ENCODE results near the gene CORO2A. TPM values are rescaled to one million over a fixed set of nuclear protein-coding genes. Genes with fewer than 3 reads are reported as not detected.

CORO2A gene
- total RNA-seq, 2 donors from 2014 or later, result 0.66 to 1.3 TPM

DNA sequence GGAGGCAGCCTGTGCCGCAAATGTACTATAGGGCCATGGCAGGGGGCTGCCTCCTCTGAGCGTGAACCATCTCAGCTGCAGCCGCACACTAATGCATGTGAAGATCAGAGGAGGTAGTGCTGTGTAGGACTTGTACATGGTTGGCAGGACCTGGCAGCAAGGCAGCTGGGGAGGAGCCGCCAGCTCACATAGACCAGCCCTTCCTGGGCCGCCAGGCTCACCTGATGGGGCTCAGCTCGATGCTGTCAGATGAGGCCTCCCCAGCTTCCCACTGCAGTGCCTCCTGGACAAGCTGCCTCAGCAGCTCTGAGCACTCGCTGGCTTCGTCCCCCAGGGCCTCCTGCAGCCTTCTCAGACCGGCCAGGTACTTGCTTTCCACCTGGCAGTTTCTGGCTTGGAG, 18.0 kb upstream of the CORO2A start:
- Histone ChIP-seq H3K27ac (no peak overlapping the region), H3K4me3 (no peak overlapping the region), H3K4me1 (no peaks in the 10 kb centered on the region), H3K9me3 (no peaks in the 10 kb centered on the region), H3K36me3 (replicated peaks in 1 of 2; ENCODE audit: insufficient read depth in 1 of 2, low read depth in 2 of 2) (no peaks in the 10 kb centered on the region), H3K27me3 (no peaks in the 10 kb centered on the region)
- DNase-seq, result no peak
- no peak for TF ChIP-seq POLR2A (IDR thresholded peaks at IDR 0.05)
- TF ChIP-seq, protein P1, sequence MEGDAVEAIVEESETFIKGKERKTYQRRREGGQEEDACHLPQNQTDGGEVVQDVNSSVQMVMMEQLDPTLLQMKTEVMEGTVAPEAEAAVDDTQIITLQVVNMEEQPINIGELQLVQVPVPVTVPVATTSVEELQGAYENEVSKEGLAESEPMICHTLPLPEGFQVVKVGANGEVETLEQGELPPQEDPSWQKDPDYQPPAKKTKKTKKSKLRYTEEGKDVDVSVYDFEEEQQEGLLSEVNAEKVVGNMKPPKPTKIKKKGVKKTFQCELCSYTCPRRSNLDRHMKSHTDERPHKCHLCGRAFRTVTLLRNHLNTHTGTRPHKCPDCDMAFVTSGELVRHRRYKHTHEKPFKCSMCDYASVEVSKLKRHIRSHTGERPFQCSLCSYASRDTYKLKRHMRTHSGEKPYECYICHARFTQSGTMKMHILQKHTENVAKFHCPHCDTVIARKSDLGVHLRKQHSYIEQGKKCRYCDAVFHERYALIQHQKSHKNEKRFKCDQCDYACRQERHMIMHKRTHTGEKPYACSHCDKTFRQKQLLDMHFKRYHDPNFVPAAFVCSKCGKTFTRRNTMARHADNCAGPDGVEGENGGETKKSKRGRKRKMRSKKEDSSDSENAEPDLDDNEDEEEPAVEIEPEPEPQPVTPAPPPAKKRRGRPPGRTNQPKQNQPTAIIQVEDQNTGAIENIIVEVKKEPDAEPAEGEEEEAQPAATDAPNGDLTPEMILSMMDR (IDR thresholded peaks at IDR 0.05), result no peak
- ATAC-seq, result no peak
- intact Hi-C loops (cut with DNase I), result no loop called here
- 92% methylated on average over 9 of the region's 9 CpGs; no CpG with 5 or more reads in 1 of the 2 donors for WGBS, 2 donors

DNA sequence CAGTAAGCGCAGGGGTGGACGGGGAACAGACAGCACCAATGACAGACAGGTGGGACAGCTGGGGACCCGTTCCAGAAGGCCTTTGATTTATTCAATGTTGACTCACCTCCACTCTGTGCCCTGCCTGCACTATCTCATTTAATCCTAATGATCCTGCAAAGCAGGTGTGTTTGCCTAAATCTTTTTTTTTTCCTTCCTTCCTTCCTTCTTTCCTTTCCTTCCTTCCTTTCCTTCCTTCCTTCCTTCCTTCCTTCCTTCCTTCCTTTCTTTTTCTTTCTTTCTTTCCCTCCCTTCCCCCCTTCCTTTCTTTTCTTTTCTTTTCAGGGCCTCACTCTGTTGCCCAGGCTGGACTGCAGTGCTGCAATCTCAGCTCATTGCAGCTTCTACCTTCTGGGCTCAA, 17.1 kb upstream of the CORO2A start:
- intact Hi-C loops (cut with DNase I), result loop anchor here (5.0 kb wide), 1 partner anchor 53 kb away; no protein-coding TSS in a partner anchor
- WGBS, 2 donors, result 72 to 75% methylated on average over 3 of the region's 3 CpGs
- no peak overlapping the region for H3K4me3 ChIP-seq
- no peaks in the 10 kb centered on the region for H3K4me1 ChIP-seq
- DNase-seq (no peak), ATAC-seq (no peak)
- H3K27ac ChIP-seq, result no peak overlapping the region
- no peak for TF ChIP-seq POLR2A (IDR thresholded peaks at IDR 0.05)
- TF ChIP-seq, protein P1 (IDR thresholded peaks at IDR 0.05), result no peak
- no peaks in the 10 kb centered on the region for H3K9me3 ChIP-seq
- no peaks in the 10 kb centered on the region for H3K36me3 ChIP-seq (replicated peaks in 1 of 2; ENCODE audit: insufficient read depth in 1 of 2, low read depth in 2 of 2)
- no peaks in the 10 kb centered on the region for H3K27me3 ChIP-seq

DNA sequence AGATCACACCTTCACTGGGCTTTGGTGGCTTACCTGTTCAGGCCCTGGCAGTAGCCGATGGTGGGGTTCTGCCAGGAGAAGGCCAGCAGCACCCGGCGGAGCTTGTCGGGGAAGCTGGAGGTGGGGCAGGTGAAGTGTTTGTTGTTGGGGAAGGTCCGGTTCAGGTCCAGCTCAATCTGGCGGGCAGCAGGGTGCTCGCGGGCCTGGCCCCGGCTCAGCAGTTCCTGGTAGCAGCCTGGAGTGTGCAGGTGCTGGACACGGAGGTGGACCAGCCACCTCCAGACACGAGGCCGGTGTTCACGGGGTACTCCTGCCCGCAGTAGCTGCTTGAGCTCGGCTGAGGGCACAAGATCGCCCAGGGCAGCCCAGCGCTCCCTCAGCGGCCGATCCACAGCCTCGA, 16.2 kb upstream of the CORO2A start:
- ATAC-seq (no peak), DNase-seq (no peak)
- WGBS, 2 donors, result 90% methylated on average over 20 of the region's 20 CpGs; no CpG with 5 or more reads in 1 of the 2 donors

DNA sequence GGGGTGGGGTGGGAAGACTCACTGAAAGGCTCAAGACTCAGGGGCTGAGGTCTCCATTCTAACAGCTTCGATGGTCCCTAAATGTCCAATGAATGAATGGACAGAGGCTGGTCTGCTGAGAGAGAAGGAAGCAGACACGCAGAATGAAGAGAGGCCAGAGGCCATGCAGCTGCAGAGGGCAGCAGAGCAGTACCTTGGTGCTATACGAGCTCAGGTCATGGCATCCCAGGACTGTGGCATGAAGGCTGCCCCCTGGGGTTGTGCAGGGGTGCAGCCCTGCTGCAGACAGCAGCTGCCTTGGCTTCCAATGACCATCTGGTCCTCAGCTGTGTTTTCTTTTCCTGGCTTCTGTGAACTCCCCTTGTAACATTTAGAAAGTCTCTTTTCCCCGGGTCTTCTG, 15.2 kb upstream of the CORO2A start:
- 82 to 85% methylated on average over 4 of the region's 4 CpGs for WGBS, 2 donors
- H3K27ac ChIP-seq, result no peak overlapping the region
- TF ChIP-seq, protein P1 (IDR thresholded peaks at IDR 0.05), result no peak
- no peak for TF ChIP-seq POLR2A (IDR thresholded peaks at IDR 0.05)
- DNase-seq (no peak), ATAC-seq (no peak)
- H3K4me3 ChIP-seq, result no peak overlapping the region
- no peaks in the 10 kb centered on the region for H3K27me3 ChIP-seq
- H3K9me3 ChIP-seq, result no peaks in the 10 kb centered on the region
- no peaks in the 10 kb centered on the region for H3K36me3 ChIP-seq (replicated peaks in 1 of 2; ENCODE audit: insufficient read depth in 1 of 2, low read depth in 2 of 2)
- H3K4me1 ChIP-seq, result no peaks in the 10 kb centered on the region
- intact Hi-C loops (cut with DNase I), result loop anchor here (5.0 kb wide), 1 partner anchor 55 kb away; no protein-coding TSS in a partner anchor

More for the DNA sequence above, 16.2 kb upstream of the CORO2A start:
- Histone ChIP-seq H3K9me3 (no peaks in the 10 kb centered on the region), H3K27ac (no peak overlapping the region), H3K27me3 (no peaks in the 10 kb centered on the region), H3K4me1 (no peaks in the 10 kb centered on the region), H3K36me3 (replicated peaks in 1 of 2; ENCODE audit: insufficient read depth in 1 of 2, low read depth in 2 of 2) (no peaks in the 10 kb centered on the region), H3K4me3 (no peak overlapping the region)
- intact Hi-C loops (cut with DNase I), result loop anchor here (5.0 kb wide), 1 partner anchor 54 kb away; no protein-coding TSS in a partner anchor
- no peak for TF ChIP-seq POLR2A (IDR thresholded peaks at IDR 0.05)
- TF ChIP-seq, protein P1 (IDR thresholded peaks at IDR 0.05), result no peak

DNA sequence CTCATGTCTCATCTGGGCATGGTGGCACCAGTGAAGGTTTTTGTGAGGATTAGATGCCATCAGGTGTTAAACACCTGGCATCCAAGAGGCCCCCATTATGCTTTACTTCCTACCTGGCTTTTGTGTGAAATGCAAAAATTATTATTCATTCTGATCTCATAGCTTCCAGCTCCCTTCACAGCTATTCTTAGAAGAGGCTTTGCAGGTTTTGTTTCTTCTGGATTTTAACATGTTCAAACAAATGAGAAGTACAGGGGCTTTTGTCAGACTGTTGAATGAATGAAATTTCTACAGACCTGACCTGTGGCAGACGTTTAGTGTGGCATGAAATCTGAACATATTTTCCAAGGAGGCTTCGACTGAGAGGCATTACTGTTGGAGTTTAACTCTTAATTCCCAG, 14.3 kb upstream of the CORO2A start:
- Histone ChIP-seq H3K36me3 (replicated peaks in 1 of 2; ENCODE audit: insufficient read depth in 1 of 2, low read depth in 2 of 2) (no peaks in the 10 kb centered on the region), H3K4me1 (no peaks in the 10 kb centered on the region), H3K27ac (no peak overlapping the region), H3K9me3 (no peaks in the 10 kb centered on the region), H3K4me3 (no peak overlapping the region), H3K27me3 (no peaks in the 10 kb centered on the region)
- no peak for TF ChIP-seq POLR2A (IDR thresholded peaks at IDR 0.05)
- TF ChIP-seq, protein P1 (IDR thresholded peaks at IDR 0.05), result no peak
- no peak for DNase-seq
- intact Hi-C loops (cut with DNase I), result loop anchor here (5.0 kb wide), 1 partner anchor 56 kb away; no protein-coding TSS in a partner anchor
- WGBS, 2 donors, result 22 to 37% methylated on average over 2 of the region's 2 CpGs
- ATAC-seq, result no peak

All from body of pancreas (tissue), 4 donors.